ENCODE measurements around the gene NAB1. TPM values are rescaled to one million over a fixed set of nuclear protein-coding genes. Genes with fewer than 3 reads are reported as not detected.

Gene NAB1
- total RNA-seq, 2 donors from 2014 or later = 31.7 to 37.1 TPM

- Histone ChIP-seq H3K9ac (ENCODE audit: low read depth in 2 of 2, low read length in 2 of 2) (no peak overlapping the region), H3K4me3 (no peak overlapping the region), H3K9me3 (no peaks in the 10 kb centered on the region), H3K36me3 (no peaks in the 10 kb centered on the region), H3K27ac (no peak overlapping the region), H3K4me1 (no peaks in the 10 kb centered on the region), H3K27me3 (no peaks in the 10 kb centered on the region)
- DNase-seq = no peak
- TF ChIP-seq CTCF (IDR thresholded peaks at IDR 0.05) = no peak
- intact Hi-C loops (cut with DNase I) = no loop called here
Observed at GRCh38 chr2:190722835-190723234, 74.0 kb downstream of the NAB1 start.

DNA sequence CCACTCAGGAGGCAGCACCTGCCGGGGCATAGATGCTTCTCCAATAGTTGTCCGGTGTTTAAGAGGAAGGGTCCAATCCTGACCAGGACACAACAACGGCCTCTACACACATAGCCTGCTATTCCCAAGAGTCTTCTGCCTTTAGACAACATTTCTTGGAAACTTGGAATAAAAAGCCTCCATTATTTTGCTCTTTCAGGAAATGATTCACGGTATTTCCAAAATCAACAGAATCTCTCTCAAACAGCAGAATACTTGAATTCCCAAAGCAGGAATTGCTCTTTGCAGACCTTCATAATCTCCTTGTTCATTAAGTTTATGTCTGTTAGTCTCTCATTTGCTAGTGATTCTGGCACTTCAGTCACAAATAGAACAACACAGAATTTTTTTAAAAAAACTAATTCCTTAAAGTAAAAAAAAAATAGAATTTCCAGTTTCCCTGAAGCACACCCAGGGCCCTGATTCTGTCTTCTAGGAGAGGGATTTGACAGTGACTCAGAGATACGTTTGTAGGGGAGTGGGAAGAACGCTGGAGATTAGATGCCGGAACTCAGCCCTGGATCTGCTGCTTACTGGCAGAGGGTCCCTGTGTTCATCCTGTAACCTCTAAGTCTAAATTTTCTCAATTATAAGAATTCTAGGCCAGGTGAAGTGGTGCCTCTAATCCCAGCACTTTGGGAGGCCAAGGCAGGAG is 74.7 kb downstream of the NAB1 start:
- intact Hi-C loops (cut with DNase I) = no loop called here
- H3K36me3 ChIP-seq = no peaks in the 10 kb centered on the region
- H3K4me3 ChIP-seq = no peak overlapping the region
- no peaks in the 10 kb centered on the region for H3K27me3 ChIP-seq
- no peak overlapping the region for H3K9ac ChIP-seq (ENCODE audit: low read depth in 2 of 2, low read length in 2 of 2)
- no peak for DNase-seq
- H3K9me3 ChIP-seq = no peaks in the 10 kb centered on the region
- no peaks in the 10 kb centered on the region for H3K4me1 ChIP-seq
- no peak for TF ChIP-seq CTCF (IDR thresholded peaks at IDR 0.05)
- no peak overlapping the region for H3K27ac ChIP-seq

- Histone ChIP-seq H3K27me3 (no peaks in the 10 kb centered on the region), H3K4me3 (no peak overlapping the region), H3K9ac (ENCODE audit: low read depth in 2 of 2, low read length in 2 of 2) (no peak overlapping the region), H3K27ac (no peak overlapping the region), H3K4me1 (no peaks in the 10 kb centered on the region), H3K9me3 (no peaks in the 10 kb centered on the region), H3K36me3 (no peaks in the 10 kb centered on the region)
- intact Hi-C loops (cut with DNase I) = no loop called here
- no peak for TF ChIP-seq CTCF (IDR thresholded peaks at IDR 0.05)
- DNase-seq = no peak
Observed at GRCh38 chr2:190726255-190726654, 77.4 kb downstream of the NAB1 start.

DNA sequence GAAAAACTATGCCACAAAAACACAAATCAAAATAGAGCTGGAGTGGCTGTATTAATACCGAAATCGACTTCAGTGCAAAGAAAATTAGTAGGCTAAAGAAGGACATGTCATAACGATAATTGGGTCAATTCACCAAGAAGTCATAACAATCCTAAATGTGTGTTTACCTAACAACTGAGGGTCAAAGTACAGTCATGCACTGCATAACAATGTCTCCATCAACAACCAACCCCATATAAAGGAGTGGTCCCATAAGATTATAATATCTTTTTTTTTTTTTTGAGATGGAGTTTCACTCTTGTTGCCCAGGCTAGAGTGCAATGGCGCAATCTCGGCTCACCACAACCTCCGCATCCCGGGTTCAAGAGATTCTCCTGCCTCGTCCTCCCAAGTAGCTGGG is 87.5 kb downstream of the NAB1 start:
- intact Hi-C loops (cut with DNase I) = no loop called here
- no peaks in the 10 kb centered on the region for H3K9me3 ChIP-seq
- TF ChIP-seq CTCF (IDR thresholded peaks at IDR 0.05) = no peak
- H3K9ac ChIP-seq (ENCODE audit: low read depth in 2 of 2, low read length in 2 of 2) = no peak overlapping the region
- H3K27me3 ChIP-seq = no peaks in the 10 kb centered on the region
- H3K27ac ChIP-seq = no peak overlapping the region
- H3K4me1 ChIP-seq = no peaks in the 10 kb centered on the region
- H3K36me3 ChIP-seq = no peaks in the 10 kb centered on the region
- no peak for DNase-seq
- no peak overlapping the region for H3K4me3 ChIP-seq

- no peak overlapping the region for H3K27ac ChIP-seq
- H3K27me3 ChIP-seq = no peaks in the 10 kb centered on the region
- no peaks in the 10 kb centered on the region for H3K4me1 ChIP-seq
- H3K9me3 ChIP-seq = no peaks in the 10 kb centered on the region
- no peak overlapping the region for H3K4me3 ChIP-seq
- intact Hi-C loops (cut with DNase I) = no loop called here
- DNase-seq = no peak
- H3K36me3 ChIP-seq = no peaks in the 10 kb centered on the region
- H3K9ac ChIP-seq (ENCODE audit: low read depth in 2 of 2, low read length in 2 of 2) = no peak overlapping the region
- TF ChIP-seq CTCF (IDR thresholded peaks at IDR 0.05) = no peak
Observed at GRCh38 chr2:190740449-190740848, 91.6 kb downstream of the NAB1 start.

Other genes starting within 250 kb of the NAB1 start
- 10 to 100 TPM; 60.9 to 83.3 TPM for gene MFSD6, start 240.7 kb upstream of the NAB1 start, total RNA-seq
- 1 to 10 TPM; 3.6 to 5.1 TPM for gene NEMP2, start 114.4 kb upstream of the NAB1 start, total RNA-seq
- 10 to 100 TPM; 50.5 to 72.3 TPM for gene GLS, start 231.7 kb downstream of the NAB1 start, total RNA-seq

Data from colonic mucosa (tissue), 4 donors.